ENCODE measurements around the gene FLT1. TPM values are rescaled to one million over a fixed set of nuclear protein-coding genes. Genes with fewer than 3 reads are reported as not detected.

The FLT1 gene
- total and polyA plus RNA-seq, 2 of the 13 experiments (the other 11 are each of a cell fraction or from before 2014, with no cell fraction given) = 0.02 TPM; not detected in 1

- Histone ChIP-seq H4K20me1 (ENCODE audit: insufficient read depth, low read length) (no peaks in the 10 kb centered on the region), H3K9me3 (ENCODE audit: low read length) (no peaks in the 10 kb centered on the region), H3K9ac (ENCODE audit: insufficient read depth, low read depth, low read length) (no peak overlapping the region), H3K27me3 (ENCODE audit: control insufficient read depth in 1 of 2, insufficient read depth in 2 of 2, low read length in 2 of 2) (no peaks in the 10 kb centered on the region; a peak in 1 of 5 replicates), H2AFZ (ENCODE audit: low read length) (no peak overlapping the region), H3K4me3 (replicated peaks in 1 of 3; ENCODE audit: insufficient read depth in 1 of 3, low read depth in 2 of 3, low read length in 3 of 3) (no peak overlapping the region), H3K27ac (ENCODE audit: extremely low read length, insufficient read depth, low read length) (no peak overlapping the region), H3K36me3 (replicated peaks in 1 of 2; ENCODE audit: control insufficient read depth in 1 of 2, insufficient read depth in 2 of 2, low read length in 2 of 2) (no peaks in the 10 kb centered on the region), H3K79me2 (ENCODE audit: insufficient read depth, low read length) (no peaks in the 10 kb centered on the region), H3K4me2 (ENCODE audit: low read depth, low read length) (no peak overlapping the region), H3K4me1 (ENCODE audit: insufficient read depth, low read length) (0 out of 2 replicates have a peak, but pooled peaks cover 6% of the 10 kb centered on the region)
- intact Hi-C loops (cut with micrococcal nuclease; ENCODE audit: unreplicated experiment) = no loop called here
- in situ Hi-C loops (cut with HindIII; ENCODE audit: extremely low pct_ligation_motif_present, low pct_unique_long_range_greater_than_20kb) = no loop called here
- ChIA-PET CTCF (ENCODE audit: low intra/inter-chr PET ratio, low total read pairs) (no interaction called here), POLR2A (no interaction called here)
- ATAC-seq (no peak), DNase-seq (ENCODE audit: low spot score) (no peak), FAIRE-seq (no peak)
- WGBS (ENCODE audit: low lambda C conversion rate) = 7% methylated on average over 5 of the region's 5 CpGs
- BruUV-seq (replicated peaks) = no TSS peak
- TF ChIP-seq ZNF574 (CRISPR knock-in tag; IDR thresholded peaks at IDR 0.05) (no peak), ZNF275 (CRISPR knock-in tag; IDR thresholded peaks at IDR 0.05; ENCODE audit: borderline replicate concordance) (no peak), NFKB2 (CRISPR knock-in tag; IDR thresholded peaks at IDR 0.05; ENCODE audit: borderline replicate concordance) (no peak), HNF4A (CRISPR knock-in tag; IDR thresholded peaks at IDR 0.05) (no peak), NR0B2 (CRISPR knock-in tag; IDR thresholded peaks at IDR 0.05) (no peak), MTA1 (CRISPR knock-in tag; IDR thresholded peaks at IDR 0.05; ENCODE audit: borderline replicate concordance) (no peak), AHDC1 (CRISPR knock-in tag; IDR thresholded peaks at IDR 0.05; ENCODE audit: borderline replicate concordance) (no peak), ZNF556 (CRISPR knock-in tag; IDR thresholded peaks at IDR 0.05; ENCODE audit: borderline replicate concordance) (no peak), ZFP37 (CRISPR knock-in tag; IDR thresholded peaks at IDR 0.05; ENCODE audit: borderline replicate concordance) (no peak), FOXP1 (IDR thresholded peaks at IDR 0.05) (no peak), FOXP1 (CRISPR knock-in tag; IDR thresholded peaks at IDR 0.05) (no peak)
Observed at GRCh38 chr13:28392896-28393505, 101.9 kb downstream of the FLT1 start.
